ENCODE data around the gene CNTFR. TPM values are rescaled to one million over a fixed set of nuclear protein-coding genes. Genes with fewer than 3 reads are reported as not detected.
A peak's percentile ranks its signal among the peaks of the same experiment; 100 is the strongest.

CNTFR gene
- total RNA-seq, 1 donor from 2014 or later, result 7.4 TPM

DNA sequence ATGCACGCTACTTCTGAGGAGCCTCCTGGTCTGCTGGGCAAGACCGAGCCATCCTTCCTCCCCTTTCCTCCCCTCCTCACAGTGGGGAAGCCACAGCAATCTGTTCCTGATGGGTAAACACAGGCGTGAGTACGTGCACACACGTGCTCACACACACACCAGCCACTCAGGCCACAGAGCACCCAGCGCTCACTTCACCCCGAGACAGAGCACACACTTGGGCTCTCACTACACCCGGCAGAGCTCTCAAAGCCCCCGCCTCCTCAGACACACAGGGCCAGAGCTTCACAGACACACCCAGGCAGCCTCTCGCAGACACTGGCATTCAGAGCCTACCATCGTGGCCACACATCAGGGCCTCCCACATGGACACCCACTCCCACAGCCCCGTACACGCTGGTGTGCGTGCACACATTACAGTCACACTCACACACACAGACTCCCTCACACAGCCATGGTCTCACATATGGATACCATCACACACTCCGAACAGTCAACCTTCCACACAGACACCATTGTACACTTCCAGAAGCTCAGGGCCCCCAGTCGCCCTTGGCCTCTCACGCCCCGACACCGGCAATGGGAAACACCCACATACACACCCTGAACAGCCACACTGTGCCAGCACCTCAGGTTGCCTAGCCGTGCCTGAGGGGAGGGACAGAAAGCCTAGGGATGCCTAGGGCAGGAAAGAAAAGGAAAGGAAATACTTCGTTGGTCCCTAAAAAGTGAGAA lies 13.5 kb downstream of the CNTFR start:
- Histone ChIP-seq H3K79me2 (ENCODE audit: insufficient read depth, low read length) (no peaks in the 10 kb centered on the region), H3K9me3 (ENCODE audit: insufficient read depth, low read depth, low read length) (no peaks in the 10 kb centered on the region), H3K4me3 (ENCODE audit: insufficient read depth, low read depth, low read length) (no peak overlapping the region), H3K27me3 (ENCODE audit: insufficient read depth, low read length) (peaks cover 48% of the 10 kb centered on the region), H3K4me1 (ENCODE audit: insufficient read depth, low read length) (peaks cover 4% of the 10 kb centered on the region), H3K36me3 (ENCODE audit: insufficient read depth, low read length) (no peaks in the 10 kb centered on the region), H3K27ac (ENCODE audit: low read depth, low read length) (no peak overlapping the region), H2AFZ (ENCODE audit: low read depth, low read length) (no peak overlapping the region), H3K9ac (ENCODE audit: low read length) (no peak overlapping the region), H4K20me1 (ENCODE audit: insufficient read depth, low read length) (peaks cover 15% of the 10 kb centered on the region), H3K4me2 (ENCODE audit: low read length) (no peak overlapping the region)
- TF ChIP-seq, protein P1, sequence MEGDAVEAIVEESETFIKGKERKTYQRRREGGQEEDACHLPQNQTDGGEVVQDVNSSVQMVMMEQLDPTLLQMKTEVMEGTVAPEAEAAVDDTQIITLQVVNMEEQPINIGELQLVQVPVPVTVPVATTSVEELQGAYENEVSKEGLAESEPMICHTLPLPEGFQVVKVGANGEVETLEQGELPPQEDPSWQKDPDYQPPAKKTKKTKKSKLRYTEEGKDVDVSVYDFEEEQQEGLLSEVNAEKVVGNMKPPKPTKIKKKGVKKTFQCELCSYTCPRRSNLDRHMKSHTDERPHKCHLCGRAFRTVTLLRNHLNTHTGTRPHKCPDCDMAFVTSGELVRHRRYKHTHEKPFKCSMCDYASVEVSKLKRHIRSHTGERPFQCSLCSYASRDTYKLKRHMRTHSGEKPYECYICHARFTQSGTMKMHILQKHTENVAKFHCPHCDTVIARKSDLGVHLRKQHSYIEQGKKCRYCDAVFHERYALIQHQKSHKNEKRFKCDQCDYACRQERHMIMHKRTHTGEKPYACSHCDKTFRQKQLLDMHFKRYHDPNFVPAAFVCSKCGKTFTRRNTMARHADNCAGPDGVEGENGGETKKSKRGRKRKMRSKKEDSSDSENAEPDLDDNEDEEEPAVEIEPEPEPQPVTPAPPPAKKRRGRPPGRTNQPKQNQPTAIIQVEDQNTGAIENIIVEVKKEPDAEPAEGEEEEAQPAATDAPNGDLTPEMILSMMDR (IDR thresholded peaks at IDR 0.05; ENCODE audit: insufficient read depth, low read depth, low read length), result no peak
- TF ChIP-seq EZH2 (IDR thresholded peaks at IDR 0.05; ENCODE audit: insufficient read depth, low read length), result no peak
- H3K27me3 Mint-ChIP-seq (ENCODE audit: low read depth, unreplicated experiment), result peaks cover 30% of the 10 kb centered on the region
- H3K9me3 Mint-ChIP-seq (ENCODE audit: unreplicated experiment), result no peaks in the 10 kb centered on the region
- H3K4me3 Mint-ChIP-seq (ENCODE audit: unreplicated experiment), result peak overlapping the region; percentile 43
- FAIRE-seq (no peak), DNase-seq (ENCODE audit: low read depth) (no peak)
- no peaks in the 10 kb centered on the region for H3K36me3 Mint-ChIP-seq (ENCODE audit: low read depth, unreplicated experiment)
- H3K27ac Mint-ChIP-seq (ENCODE audit: unreplicated experiment), result peak overlapping the region; percentile 44
- H3K4me1 Mint-ChIP-seq (ENCODE audit: low read depth, unreplicated experiment), result peaks cover 30% of the 10 kb centered on the region

DNA sequence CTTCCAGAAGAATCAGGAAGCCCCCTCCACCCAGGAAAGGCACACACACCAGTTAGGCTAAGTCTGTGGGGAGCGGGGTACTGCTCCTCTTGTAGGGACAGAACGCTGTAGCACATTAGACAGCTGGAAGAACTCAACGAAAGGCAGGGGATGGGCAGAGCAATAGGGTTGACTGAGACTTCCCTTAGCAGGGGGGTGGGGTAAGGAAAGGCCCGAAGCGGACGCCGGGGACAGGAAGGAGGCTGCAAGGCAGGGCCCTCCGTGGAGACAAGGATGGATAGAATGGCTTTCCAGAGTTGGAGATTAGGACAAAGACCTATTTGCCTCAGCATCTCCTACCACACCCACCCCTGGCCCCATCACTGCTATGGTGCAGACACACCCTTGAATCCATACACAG lies 14.3 kb downstream of the CNTFR start:
- peaks cover 49% of the 10 kb centered on the region for H3K27me3 ChIP-seq (ENCODE audit: insufficient read depth, low read length)
- H3K4me1 ChIP-seq (ENCODE audit: insufficient read depth, low read length), result peaks cover 4% of the 10 kb centered on the region
- no peaks in the 10 kb centered on the region for H3K9me3 Mint-ChIP-seq (ENCODE audit: unreplicated experiment)
- H3K9me3 ChIP-seq (ENCODE audit: insufficient read depth, low read depth, low read length), result no peaks in the 10 kb centered on the region
- H3K4me3 Mint-ChIP-seq (ENCODE audit: unreplicated experiment), result no peak overlapping the region
- DNase-seq (ENCODE audit: low read depth) (no peak), FAIRE-seq (no peak)
- peaks cover 36% of the 10 kb centered on the region for H3K4me1 Mint-ChIP-seq (ENCODE audit: low read depth, unreplicated experiment)
- H4K20me1 ChIP-seq (ENCODE audit: insufficient read depth, low read length), result peaks cover 15% of the 10 kb centered on the region
- H3K27me3 Mint-ChIP-seq (ENCODE audit: low read depth, unreplicated experiment), result peaks cover 29% of the 10 kb centered on the region
- TF ChIP-seq, protein P1 (IDR thresholded peaks at IDR 0.05; ENCODE audit: insufficient read depth, low read depth, low read length), result no peak
- no peak for TF ChIP-seq EZH2 (IDR thresholded peaks at IDR 0.05; ENCODE audit: insufficient read depth, low read length)
- no peaks in the 10 kb centered on the region for H3K36me3 Mint-ChIP-seq (ENCODE audit: low read depth, unreplicated experiment)
- H3K9ac ChIP-seq (ENCODE audit: low read length), result no peak overlapping the region
- no peak overlapping the region for H2AFZ ChIP-seq (ENCODE audit: low read depth, low read length)
- no peaks in the 10 kb centered on the region for H3K79me2 ChIP-seq (ENCODE audit: insufficient read depth, low read length)
- no peaks in the 10 kb centered on the region for H3K36me3 ChIP-seq (ENCODE audit: insufficient read depth, low read length)
- no peak overlapping the region for H3K27ac ChIP-seq (ENCODE audit: low read depth, low read length)
- no peak overlapping the region for H3K27ac Mint-ChIP-seq (ENCODE audit: unreplicated experiment)
- H3K4me2 ChIP-seq (ENCODE audit: low read length), result no peak overlapping the region
- no peak overlapping the region for H3K4me3 ChIP-seq (ENCODE audit: insufficient read depth, low read depth, low read length)

DNA sequence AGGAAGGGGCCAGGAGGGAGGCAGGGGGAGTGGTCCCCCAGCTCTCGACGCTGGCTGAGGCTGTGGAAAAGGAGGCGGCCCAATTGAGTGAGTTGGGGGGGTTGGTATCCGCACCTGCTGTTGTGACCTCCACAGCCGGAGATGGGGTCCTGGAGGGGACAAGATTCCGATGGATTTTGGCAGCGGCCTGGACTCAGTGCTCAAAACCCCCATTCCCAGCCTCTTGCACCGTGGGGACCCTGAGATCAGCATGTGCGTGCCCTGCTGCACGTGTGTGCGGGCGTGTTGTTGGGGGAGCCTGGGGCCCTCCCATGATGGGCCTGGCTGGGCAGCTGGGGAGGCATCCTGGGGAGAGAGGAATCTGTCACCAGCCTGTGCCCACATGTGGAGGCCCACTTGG lies 15.0 kb downstream of the CNTFR start:
- H3K4me1 ChIP-seq (ENCODE audit: insufficient read depth, low read length), result peaks cover 4% of the 10 kb centered on the region
- peaks cover 15% of the 10 kb centered on the region for H4K20me1 ChIP-seq (ENCODE audit: insufficient read depth, low read length)
- DNase-seq (ENCODE audit: low read depth) (no peak), FAIRE-seq (no peak)
- no peak overlapping the region for H3K27ac ChIP-seq (ENCODE audit: low read depth, low read length)
- H3K27ac Mint-ChIP-seq (ENCODE audit: unreplicated experiment), result no peak overlapping the region
- no peak overlapping the region for H2AFZ ChIP-seq (ENCODE audit: low read depth, low read length)
- H3K9me3 ChIP-seq (ENCODE audit: insufficient read depth, low read depth, low read length), result no peaks in the 10 kb centered on the region
- H3K4me3 Mint-ChIP-seq (ENCODE audit: unreplicated experiment), result no peak overlapping the region
- TF ChIP-seq, protein P1 (IDR thresholded peaks at IDR 0.05; ENCODE audit: insufficient read depth, low read depth, low read length), result no peak
- no peak for TF ChIP-seq EZH2 (IDR thresholded peaks at IDR 0.05; ENCODE audit: insufficient read depth, low read length)
- no peaks in the 10 kb centered on the region for H3K36me3 ChIP-seq (ENCODE audit: insufficient read depth, low read length)
- H3K36me3 Mint-ChIP-seq (ENCODE audit: low read depth, unreplicated experiment), result no peaks in the 10 kb centered on the region
- no peaks in the 10 kb centered on the region for H3K79me2 ChIP-seq (ENCODE audit: insufficient read depth, low read length)
- H3K4me2 ChIP-seq (ENCODE audit: low read length), result no peak overlapping the region
- H3K9ac ChIP-seq (ENCODE audit: low read length), result no peak overlapping the region
- H3K27me3 Mint-ChIP-seq (ENCODE audit: low read depth, unreplicated experiment), result peaks cover 32% of the 10 kb centered on the region
- no peak overlapping the region for H3K4me3 ChIP-seq (ENCODE audit: insufficient read depth, low read depth, low read length)
- H3K27me3 ChIP-seq (ENCODE audit: insufficient read depth, low read length), result peaks cover 45% of the 10 kb centered on the region
- no peaks in the 10 kb centered on the region for H3K9me3 Mint-ChIP-seq (ENCODE audit: unreplicated experiment)
- peaks cover 41% of the 10 kb centered on the region for H3K4me1 Mint-ChIP-seq (ENCODE audit: low read depth, unreplicated experiment)

Data from astrocyte (in vitro differentiated cells and primary cell).